Upper lobe of left lung (tissue), 4 donors: ENCODE measurements around the gene OR52L1.

Experiments
- POLR2A ChIP-seq, 4 donors: fragments of 450-650 bp; IDR thresholded peaks; one replicate each; pipeline ENCODE4 v1.5.1; 2016 to 2017; ENCODE audit warnings: antibody characterized with exemption in 4 of 4, mild to moderate bottlenecking in 2 of 4
- POLR2AphosphoS5 ChIP-seq, 2 donors: sonication (generic); formaldehyde crosslinking; IDR thresholded peaks; one replicate each; pipeline ENCODE4 v1.5.1; 2017; ENCODE audit warnings: antibody characterized with exemption in 2 of 2
- TF ChIP-seq, protein P1 (sequence below), 6 experiments: fragments of 450-650 bp in 4 of 6; fragments of 200-600 bp in 2 of 6; sonication (generic) in 2 of 6; IDR thresholded peaks; one replicate each; pipeline ENCODE4 v1.5.1; 2016 to 2019; ENCODE audit warnings: antibody characterized with exemption in 6 of 6

DNA sequence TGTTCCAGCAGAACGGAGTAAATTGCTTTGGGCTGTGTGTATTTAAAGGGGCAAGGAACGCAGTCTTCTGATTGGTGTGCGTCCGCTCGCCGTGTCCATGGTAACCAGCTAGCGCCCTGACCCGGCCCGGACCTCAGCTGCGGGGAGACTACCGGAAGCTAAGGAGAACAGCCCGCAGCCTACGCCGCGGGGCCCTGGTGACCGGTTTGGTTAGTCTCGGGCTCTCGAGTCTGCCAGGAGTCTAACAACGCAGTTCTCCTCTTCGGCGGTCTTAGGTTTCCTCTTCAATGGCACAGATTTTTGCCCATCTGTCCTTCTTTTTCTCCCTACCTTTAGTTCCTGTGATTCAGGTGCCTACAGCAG is 48.2 kb downstream of the OR52L1 start:
- TF ChIP-seq POLR2A (IDR thresholded peaks at IDR 0.05) (no peak), POLR2AphosphoS5 (IDR thresholded peaks at IDR 0.05) (no peak)
- TF ChIP-seq, protein P1, sequence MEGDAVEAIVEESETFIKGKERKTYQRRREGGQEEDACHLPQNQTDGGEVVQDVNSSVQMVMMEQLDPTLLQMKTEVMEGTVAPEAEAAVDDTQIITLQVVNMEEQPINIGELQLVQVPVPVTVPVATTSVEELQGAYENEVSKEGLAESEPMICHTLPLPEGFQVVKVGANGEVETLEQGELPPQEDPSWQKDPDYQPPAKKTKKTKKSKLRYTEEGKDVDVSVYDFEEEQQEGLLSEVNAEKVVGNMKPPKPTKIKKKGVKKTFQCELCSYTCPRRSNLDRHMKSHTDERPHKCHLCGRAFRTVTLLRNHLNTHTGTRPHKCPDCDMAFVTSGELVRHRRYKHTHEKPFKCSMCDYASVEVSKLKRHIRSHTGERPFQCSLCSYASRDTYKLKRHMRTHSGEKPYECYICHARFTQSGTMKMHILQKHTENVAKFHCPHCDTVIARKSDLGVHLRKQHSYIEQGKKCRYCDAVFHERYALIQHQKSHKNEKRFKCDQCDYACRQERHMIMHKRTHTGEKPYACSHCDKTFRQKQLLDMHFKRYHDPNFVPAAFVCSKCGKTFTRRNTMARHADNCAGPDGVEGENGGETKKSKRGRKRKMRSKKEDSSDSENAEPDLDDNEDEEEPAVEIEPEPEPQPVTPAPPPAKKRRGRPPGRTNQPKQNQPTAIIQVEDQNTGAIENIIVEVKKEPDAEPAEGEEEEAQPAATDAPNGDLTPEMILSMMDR (IDR thresholded peaks at IDR 0.05) = no peak
